DMS114 treated with DMSO at 0.1 percent for 48 hours (cell line): ENCODE measurements around the gene ZNF586.
"Not testable (repeated sequence)": the region's sequence is repeated elsewhere in the genome, so short reads cannot be mapped to it uniquely, and the experiment has no call there.

Experiments used
- DNase-seq: peaks from one replicate; lab custom pipeline; 2025; ENCODE audit not compliant: unreplicated experiment; lab: John Stamatoyannopoulos, UW

ZNF586 gene

DNA sequence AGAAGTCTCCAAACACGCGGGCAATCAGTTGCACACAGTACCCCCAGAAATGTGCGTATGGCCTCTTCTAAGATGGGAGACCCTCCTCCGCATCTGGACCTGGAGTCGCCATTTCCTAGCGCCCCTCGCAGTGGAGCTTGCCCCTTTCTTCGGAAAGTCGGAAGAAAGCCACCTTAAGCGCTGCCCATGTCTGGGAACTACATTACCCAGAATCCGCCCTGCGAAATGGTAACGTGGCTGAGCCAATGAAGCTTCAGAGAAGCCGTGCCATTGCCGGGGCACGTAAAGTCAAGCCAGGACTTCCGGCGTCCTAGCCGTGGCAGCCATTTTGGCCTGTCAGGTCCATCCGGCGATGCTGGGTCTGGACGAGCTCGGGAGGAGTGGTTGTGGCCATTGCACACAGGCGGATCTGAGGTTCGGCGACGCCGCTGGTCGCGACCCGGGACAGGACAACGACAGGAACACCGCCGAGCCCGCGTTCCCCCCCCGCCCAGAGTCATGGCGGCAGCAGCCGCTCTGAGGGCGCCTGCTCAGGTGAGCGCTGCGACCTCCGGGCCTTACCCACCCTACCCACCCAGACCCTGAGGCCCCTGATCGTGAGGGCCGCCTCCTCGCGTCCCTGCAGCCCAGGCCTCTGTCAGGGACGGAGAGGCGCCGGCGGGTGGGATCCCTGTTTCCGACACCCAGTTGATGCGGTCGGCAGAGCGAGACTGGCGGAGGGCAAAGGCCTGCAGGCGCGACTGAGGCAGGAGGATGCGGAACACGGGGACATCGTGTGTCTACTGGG, at the start of gene ZNF586:
ZNF586 (plus strand) TSS at position 332 of the 787 bp plus-strand sequence; CDS start at position 499, 167 bp downstream.
- DNase-seq: peak; percentile 91

DNA sequence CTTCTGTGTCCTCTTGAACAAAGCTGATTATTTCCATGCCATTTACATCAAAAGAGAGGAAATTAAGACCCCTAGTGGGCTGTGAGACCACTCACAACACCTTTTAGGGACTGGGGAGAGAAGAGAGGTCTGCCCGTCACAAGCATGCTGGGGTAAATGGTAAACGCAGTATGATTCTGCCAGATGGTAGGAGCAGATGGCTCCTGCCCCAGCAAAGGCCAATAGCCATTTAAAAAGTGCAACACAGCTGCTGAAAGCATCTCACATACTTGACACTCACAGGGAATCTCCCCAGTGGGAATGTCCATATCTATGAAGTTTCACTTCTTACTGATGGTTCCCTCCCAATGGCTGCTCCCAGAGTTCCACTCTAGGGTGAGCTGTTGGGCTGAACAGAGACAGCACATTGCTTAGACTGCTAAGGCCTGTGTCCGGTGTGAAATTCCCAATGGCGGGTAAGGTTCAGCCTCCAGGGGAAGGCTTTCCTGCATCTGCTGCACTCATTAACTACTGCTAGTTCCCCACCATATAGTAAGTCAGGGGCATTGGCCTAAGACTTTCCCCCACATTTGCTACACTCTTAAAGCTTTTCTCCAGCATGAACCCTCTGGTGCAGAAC, 49.5 kb upstream of the ZNF586 start:
- no peak for DNase-seq

DNA sequence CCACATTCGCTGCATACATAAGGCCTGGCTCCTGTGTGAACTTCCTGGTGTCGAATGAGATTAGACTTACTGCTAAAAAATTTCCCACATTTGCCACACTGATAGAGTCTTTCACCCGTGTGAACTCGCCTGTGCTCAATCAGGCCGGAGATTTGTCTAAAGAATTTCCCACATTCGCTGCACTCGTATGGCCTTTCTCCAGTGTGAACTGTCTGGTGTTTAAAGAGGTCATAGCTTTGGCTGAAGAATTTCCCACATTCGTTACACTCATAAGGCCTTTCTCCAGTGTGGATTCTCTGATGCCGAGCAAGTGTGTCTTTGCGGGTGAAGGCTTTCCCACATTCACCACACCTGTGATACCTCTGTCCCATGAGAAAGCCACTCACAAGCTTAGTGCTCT, 48.6 kb upstream of the ZNF586 start:
- DNase-seq: no peak

DNA sequence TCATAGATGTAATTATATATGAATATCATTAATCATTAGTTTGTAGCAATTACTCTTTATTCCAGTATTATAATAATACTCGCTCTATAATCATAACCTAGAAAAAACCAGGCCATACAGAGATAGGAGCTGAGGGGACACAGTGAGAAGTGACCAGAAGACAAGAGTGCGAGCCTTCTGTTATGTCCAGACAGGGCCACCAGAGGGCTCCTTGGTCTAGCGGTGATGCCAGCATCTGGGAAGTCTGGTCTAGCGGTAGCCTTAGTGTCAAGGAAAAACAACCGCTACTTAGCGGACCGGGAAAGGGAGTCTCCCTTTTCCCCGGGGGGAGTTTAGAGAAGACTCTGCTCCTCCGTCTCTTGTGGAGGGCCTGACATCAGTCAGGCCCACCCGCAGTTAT, 31.2 kb upstream of the ZNF586 start:
- not testable (repeated sequence) for DNase-seq

DNA sequence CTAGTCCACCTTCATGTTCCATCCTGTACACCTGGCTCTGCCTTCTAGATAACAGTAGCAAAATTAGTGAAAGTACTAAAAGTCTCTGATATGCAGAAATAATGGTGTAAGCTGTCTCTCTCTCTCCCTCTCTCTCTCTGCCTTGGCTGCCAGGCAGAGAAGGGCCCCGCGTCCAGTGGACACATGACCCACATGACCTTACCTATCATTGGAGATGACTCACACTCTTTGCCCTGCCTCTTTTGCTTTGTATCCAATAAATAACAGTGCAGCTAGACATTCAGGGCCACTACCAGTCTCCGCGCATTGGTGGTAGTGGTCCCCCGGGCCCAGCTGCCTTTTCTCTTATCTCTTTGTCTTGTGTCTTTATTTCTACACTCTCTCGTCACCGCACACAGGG, 30.7 kb upstream of the ZNF586 start:
- DNase-seq: not testable (repeated sequence)

DNA sequence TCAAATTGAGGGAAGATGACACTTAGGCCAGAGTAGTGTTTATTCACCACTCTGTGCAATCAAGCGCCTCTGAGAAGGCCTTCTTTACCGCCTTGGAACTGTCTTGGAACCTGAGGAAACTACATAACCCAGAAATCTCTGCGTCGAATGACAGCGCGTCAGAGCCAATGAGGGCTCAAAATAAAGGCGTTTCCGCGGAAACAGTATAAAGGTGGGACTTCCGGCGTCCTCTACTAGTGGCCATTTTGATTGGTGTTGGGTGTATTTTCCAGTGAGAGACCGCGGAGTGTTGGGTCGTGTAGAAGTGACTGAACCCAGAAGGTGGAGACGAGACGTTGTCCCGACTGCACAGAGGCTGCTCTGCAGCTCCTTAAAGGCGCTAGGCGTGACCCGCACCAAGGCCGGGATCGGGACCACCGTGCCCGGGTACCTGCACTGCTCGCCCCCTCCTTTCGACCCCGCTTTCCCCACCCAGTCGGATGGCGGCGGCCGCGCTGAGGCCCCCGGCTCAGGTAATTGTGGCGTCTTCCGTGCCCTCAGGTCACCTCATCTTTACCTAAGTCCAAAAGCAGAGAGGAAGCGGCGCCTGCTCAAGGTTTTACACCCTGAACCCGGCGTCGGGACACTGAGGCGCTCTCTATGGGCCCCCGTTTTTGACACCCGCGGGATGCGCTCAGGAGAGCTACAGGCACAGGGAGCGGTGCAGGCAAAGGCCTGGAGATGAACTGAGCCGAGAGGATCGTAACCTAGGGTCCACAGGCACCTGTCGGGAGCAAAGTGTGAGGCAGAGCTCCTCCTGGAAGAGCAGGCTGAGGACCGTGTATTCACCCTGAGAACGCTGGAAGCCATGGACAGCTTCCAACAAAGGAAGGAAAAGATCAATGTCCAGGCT, 22.6 kb upstream of the ZNF586 start, which contains the start of gene ZNF776:
ZNF776 (plus strand) TSS at position 236 of the 892 bp plus-strand sequence; CDS start at position 480, 244 bp downstream.
- peak; percentile 96 for DNase-seq

DNA sequence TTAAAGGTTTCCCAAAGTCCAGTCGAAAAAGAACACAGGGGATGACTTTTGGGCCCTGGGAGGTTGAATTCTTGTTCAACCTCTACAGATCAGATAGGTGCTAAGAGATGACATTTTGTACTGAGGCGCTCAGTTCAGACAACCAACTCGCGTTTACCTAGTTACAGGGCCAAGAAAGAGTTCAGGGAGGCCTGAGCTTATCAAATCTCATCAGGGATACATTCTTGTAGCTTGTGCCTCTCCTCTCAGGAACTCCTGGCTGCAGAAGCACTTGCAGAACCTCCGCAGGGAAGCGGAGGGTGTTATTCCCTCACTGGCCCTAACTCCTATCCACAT, 22.0 kb upstream of the ZNF586 start:
- DNase-seq: no peak

DNA sequence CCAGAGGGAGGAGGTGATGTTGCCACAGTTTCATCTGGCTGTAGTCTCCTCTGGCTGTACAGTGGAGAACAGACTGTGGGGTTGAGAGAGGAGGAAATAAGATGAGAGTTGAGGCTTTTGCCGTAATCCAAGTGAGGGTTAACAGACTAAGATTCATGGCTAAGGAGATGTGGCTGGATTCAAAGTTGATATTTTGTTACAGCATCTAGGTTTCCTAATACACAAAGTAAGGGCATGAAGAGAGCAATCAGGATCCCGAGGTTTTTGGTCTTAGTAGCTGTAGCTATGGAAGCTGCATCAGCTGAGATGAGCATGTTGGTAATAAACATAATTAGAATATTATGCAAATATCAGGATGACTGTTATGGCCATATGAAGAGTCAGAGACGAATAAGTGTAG, 21.4 kb upstream of the ZNF586 start:
- DNase-seq: no peak

DNA sequence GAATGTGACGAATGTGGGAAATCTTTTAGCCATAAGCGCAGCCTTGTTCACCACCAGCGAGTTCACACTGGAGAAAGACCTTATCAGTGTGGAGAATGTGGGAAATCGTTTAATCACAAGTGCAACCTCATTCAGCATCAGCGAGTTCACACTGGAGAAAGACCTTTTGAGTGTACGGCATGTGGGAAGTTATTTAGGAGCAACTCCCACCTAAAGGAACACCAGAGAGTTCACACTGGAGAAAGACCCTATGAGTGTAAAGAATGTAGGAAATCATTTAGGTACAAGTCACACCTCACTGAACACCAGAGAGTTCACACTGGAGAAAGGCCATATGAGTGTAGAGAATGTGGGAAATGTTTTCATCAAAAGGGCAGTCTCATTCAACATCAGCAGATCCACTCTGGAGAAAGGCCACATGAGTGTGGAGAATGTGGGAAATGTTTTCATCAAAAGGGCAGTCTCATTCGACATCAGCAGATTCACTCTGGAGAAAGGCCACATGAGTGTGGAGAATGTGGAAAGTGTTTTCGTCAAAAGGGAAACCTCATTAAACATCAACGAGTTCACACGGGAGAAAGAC, 15.3 kb upstream of the ZNF586 start:
- no peak for DNase-seq

DNA sequence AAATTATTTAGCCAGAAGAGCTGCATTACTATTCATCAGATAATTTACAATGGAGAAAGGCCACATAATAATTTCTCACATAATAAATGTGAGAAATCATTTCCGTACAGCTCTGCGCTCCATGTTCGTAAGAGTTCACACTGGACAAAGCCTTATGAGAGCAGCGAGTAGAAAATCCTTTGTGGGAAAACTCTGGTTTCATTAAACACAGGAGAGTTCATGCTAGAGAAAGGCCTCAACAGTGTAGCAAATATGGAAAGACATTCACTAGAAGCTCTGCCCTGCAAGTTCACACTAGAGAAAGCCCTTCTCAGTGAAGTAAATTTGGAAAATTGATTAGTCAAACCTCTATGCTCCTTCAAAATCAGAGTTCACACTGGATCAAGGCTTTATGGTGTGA, 14.4 kb upstream of the ZNF586 start:
- DNase-seq: no peak

DNA sequence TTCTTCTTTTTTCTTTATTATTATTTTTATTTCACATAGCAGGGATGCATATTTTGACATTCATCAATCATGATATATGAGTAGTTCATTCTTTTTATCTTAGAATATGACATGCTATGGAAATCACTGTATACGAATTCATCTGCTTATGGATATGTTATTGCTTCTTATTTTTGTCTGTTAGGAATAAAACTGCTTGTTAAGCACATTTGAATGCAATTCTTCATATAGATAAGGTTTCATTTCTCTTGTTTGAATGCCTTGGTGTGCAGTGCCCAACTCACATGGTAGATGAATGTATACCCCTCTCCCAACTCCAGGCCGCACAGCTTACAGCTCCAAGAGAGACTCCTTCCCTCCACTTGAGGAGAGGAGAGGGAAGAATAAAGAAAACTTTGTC, 11.5 kb upstream of the ZNF586 start:
- DNase-seq: no peak

DNA sequence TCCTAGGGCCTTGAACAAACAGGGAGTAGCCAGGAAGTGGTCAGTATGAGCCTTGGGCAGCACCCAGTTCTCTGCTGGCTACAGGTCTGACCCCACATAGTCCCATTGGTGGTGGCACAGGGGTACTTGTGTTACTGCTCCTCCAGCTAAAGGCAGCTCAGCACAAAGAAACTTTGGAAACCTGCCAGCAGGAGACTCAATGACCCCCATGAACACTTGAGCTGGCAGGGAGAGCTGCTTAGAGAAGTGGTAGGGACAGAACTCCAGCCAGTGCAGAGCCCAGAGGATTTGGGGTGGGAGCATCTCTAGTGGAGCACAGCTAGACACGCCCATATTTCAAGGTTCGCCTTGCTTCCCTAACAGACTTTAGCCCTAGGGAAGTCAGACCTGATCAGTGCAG, 10.4 kb upstream of the ZNF586 start:
- DNase-seq: no peak

DNA sequence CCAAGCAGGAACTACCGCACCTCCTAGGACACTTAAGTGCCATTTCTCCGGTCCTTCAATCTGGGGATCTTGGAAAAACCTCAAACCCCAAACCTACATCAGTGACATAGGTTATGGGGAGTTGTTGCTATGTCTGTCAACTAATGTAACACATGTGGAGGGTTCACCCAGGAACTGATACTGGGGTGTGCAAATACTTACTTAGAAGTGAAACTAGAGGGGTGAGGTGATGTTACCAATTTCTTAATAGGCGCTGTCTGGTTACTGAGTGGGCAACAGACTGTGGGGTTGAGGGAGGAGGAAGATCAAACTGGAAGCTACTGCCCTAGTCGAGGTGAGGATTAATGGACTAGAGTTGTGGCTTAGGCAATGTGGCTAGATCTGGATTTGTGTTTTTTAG, 1.9 kb downstream of the ZNF586 start:
- no peak for DNase-seq

DNA sequence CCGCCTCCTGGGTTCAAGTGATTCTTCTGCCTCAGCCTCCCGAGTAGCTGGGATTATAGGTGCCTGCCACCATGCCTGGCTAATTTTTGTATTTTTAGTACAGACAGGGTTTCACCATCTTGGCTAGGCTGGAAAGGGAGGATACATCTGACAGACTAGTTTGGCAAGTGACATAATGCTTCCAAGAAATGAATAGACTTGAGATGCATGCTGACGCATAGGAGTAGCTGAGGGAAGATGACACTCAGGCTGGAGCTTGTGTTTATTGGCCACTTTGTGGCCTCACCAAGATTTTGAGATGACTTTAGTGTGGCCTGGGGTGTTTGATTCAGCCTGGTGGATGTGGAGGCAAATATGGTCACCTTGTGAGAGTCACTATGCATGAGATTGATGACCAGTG, 4.0 kb downstream of the ZNF586 start:
- DNase-seq: no peak

DNA sequence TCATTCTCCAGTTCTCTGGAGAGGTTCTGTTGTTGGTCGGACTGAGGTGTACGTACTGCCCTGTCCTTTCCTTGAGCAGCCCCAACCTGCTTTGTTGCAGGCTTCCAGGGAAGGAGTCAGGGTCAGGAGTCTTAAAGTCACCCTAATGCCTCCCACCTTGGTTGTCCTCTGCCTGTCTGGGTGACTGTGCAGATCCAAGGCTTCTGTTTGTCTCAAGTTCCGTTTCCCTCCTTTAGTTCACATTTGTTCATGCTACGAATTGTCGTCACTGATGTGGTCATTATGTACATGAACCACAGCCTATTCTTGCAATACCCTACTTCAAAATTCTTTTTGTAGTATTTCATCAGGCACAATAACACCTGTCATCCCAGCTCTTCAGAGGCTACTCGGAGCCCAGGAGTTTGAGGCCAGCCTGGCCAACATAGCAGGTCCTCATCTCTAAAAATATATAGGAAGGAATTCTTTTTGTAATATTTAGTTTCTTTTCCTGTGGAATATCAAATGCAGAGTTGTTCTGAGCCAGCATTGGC, 7.4 kb downstream of the ZNF586 start:
- DNase-seq: no peak

DNA sequence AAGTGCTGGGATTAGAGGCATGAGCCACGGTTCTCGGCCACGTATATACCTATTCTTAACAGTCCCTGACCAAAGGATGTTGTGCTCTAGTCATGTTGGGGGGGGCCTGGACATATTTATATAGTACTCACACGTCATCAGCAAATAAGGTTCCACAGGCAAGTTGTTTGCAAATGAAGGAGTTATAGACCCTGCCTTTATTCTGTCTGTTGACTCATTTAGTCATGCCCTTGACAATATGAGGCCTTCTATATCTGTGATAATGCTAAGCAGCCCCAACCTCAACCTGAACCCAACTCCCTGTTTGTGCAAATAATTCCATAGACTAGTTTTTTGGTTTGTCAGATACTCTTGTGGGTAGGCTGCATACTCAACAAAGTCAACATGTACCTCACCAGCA, 8.9 kb downstream of the ZNF586 start:
- no peak for DNase-seq

DNA sequence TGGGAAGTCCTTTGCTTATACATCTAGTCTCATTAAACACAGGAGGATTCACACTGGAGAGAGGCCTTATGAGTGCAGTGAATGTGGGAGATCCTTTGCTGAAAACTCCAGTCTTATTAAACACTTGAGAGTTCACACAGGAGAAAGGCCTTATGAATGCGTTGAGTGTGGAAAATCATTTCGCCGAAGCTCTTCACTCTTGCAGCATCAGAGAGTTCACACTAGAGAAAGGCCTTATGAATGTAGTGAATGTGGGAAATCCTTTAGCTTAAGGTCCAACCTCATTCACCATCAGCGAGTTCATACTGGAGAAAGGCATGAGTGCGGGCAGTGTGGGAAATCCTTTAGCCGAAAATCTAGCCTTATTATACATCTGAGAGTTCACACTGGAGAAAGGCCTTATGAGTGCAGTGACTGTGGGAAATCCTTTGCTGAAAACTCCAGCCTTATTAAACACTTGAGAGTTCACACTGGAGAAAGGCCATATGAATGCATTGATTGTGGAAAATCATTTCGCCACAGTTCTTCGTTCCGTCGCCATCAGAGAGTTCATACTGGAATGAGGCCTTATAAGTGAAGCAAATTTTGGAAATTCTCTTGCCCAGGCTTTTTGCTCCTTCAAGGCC, 9.9 kb downstream of the ZNF586 start:
- DNase-seq: no peak

DNA sequence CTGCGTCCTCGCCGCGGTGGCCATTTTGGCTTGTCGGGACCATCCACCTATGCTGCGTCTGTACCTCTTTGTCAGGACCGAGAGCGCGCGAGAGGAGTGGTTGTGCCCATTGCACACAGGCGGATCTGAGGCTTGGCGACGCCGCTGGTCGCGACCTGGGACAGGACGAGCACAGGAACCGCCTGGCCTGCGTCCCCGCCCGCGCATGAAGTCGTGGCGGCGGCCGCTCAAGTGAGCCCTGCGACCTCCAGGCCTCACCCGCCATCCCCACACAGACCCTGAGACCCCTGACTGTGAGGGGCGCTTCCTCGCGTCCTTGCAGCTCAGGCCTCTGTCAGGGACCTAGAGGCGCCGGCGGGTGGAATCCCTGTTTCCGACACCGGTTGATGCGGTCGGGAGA, 16.8 kb downstream of the ZNF586 start:
- no peak for DNase-seq

DNA sequence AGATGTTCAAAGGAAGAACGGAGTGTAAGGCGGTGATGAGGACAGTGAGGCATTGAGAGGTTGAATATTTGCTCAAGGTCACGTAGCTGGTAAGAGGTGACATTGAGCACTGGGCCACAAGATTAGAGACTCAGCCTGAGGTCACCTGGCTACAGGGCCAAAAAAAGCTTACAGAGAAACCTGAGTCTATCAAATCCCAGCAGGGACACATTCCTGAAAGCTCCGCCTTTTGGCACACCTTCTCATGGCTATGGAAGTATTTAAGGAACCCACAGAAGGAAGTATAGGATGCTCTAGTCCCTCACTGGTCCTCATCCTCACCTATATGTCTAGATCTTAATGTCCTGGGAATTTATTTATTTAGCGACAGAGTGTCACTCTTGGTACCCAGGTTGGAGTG, 17.4 kb downstream of the ZNF586 start:
- no peak for DNase-seq

DNA sequence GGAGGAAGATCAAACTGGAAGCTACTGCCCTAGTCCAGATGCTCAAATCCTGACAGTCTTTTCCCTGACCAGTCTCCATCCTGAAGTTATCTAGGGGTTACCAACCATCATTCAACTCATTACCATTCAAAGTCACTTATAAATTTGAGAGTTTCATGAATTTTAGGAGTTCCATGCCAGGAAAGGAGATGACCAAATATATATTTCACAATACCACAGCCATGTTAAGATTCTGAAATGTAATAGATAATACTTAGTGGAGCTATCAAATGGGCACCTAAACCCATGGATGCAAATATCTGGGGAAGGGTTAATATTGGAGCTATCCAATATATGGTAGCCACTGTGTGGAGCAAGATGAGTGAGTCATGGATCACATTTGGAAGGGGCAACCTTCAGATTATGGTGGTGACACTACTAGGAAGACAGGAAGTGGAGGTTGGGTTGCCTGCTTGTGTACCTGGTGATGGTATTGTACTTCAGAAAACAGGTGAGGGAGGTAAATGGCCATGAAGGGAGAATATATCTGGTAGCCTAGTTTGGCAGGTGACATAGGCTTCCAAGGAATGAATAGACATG, 18.7 kb downstream of the ZNF586 start:
- no peak for DNase-seq
